CD14-positive monocyte (primary cell): ENCODE data around the gene CD6. TPM values are rescaled to one million over a fixed set of nuclear protein-coding genes. Genes with fewer than 3 reads are reported as not detected.

Experiments used
- DNase-seq, 3 donors: peaks; one replicate each; pipeline ENCODE4 v3.0.0-alpha.2; 2011 to 2022
- H2AFZ ChIP-seq: 2 replicates; pipeline ENCODE4 v1.6.0; 2012; ENCODE audit warnings: mild to moderate bottlenecking, low read depth, low read length, inconsistent platforms; ENCODE audit not compliant: insufficient read depth, poor library complexity, severe bottlenecking
- H3K27ac ChIP-seq, 2 donors: 1 replicate in 1 of 2; 2 replicates in 1 of 2; pipeline ENCODE4 v1.5.1; 2012 to 2013; ENCODE audit warnings: low read length in 2 of 2, control low read depth in 1 of 2, inconsistent platforms in 1 of 2, low read depth in 1 of 2, mild to moderate bottlenecking in 1 of 2
- H3K27me3 ChIP-seq, 2 donors: one replicate each; pipeline versions ENCODE4 v1.6.0 to v1.6.1; 2011 to 2013; ENCODE audit warnings: low read length in 2 of 2; ENCODE audit not compliant: control insufficient read depth in 2 of 2, insufficient read depth in 2 of 2
- H3K36me3 ChIP-seq, 2 donors: replicated peaks in 1 of 2; 1 replicate in 1 of 2; 2 replicates in 1 of 2; pipeline versions ENCODE4 v1.5.1 to v1.6.1; 2012 to 2013; ENCODE audit warnings: low read length in 2 of 2, control low read depth in 1 of 2, inconsistent platforms in 1 of 2, mild to moderate bottlenecking in 1 of 2; ENCODE audit not compliant: insufficient read depth in 2 of 2, control insufficient read depth in 1 of 2
- H3K4me1 ChIP-seq, 2 donors: 1 replicate in 1 of 2; 2 replicates in 1 of 2; pipeline versions ENCODE4 v1.5.1 to v1.6.1; 2012 to 2013; ENCODE audit warnings: low read length in 2 of 2, control low read depth in 1 of 2, inconsistent platforms in 1 of 2, mild to moderate bottlenecking in 1 of 2, moderate library complexity in 1 of 2; ENCODE audit not compliant: insufficient read depth in 2 of 2, control insufficient read depth in 1 of 2
- H3K4me2 ChIP-seq: replicated peaks from 2 replicates; pipeline ENCODE3; 2012; ENCODE audit warnings: low read length, moderate library complexity, mild to moderate bottlenecking; ENCODE audit not compliant: poor library complexity, severe bottlenecking; ENCODE audit errors: extremely low read depth
- H3K4me3 ChIP-seq, 3 experiments: fragments of 200-600 bp in 1 of 3; sonication (generic) in 1 of 3; replicated peaks in 1 of 3; 1 replicate in 2 of 3; 2 replicates in 1 of 3; pipeline ENCODE4 v1.5.1; 2011 to 2013; ENCODE audit warnings: low read length in 3 of 3, mild to moderate bottlenecking in 3 of 3, control low read depth in 2 of 3, low read depth in 2 of 3, inconsistent platforms in 1 of 3, moderate library complexity in 1 of 3
- H3K79me2 ChIP-seq: 2 replicates; pipeline ENCODE4 v1.6.0; 2012; ENCODE audit warnings: mild to moderate bottlenecking, control low read depth, inconsistent platforms, low read length, moderate library complexity; ENCODE audit not compliant: insufficient read depth
- H3K9ac ChIP-seq: 2 replicates; pipeline ENCODE4 v1.6.0; 2017; ENCODE audit warnings: low read length, mild to moderate bottlenecking; ENCODE audit not compliant: insufficient read depth, poor library complexity, severe bottlenecking
- H3K9me3 ChIP-seq, 2 donors: replicated peaks in 1 of 2; 1 replicate in 1 of 2; 2 replicates in 1 of 2; pipeline versions ENCODE4 v1.5.1 to v1.6.1; 2012 to 2013; ENCODE audit warnings: low read length in 2 of 2, control low read depth in 1 of 2; ENCODE audit not compliant: control insufficient read depth in 1 of 2, insufficient read depth in 1 of 2
- H4K20me1 ChIP-seq: 2 replicates; pipeline ENCODE4 v1.6.0; 2012; ENCODE audit warnings: mild to moderate bottlenecking, low read length, control low read depth, moderate library complexity; ENCODE audit not compliant: insufficient read depth
- H3K27ac Mint-ChIP-seq, 7 donors: one replicate each; pipeline ENCODE4 v1.8.0; 2020; ENCODE audit warnings: mild to moderate bottlenecking in 7 of 7, mixed read lengths in 7 of 7, moderate library complexity in 6 of 7, inconsistent platforms in 2 of 7
- H3K27me3 Mint-ChIP-seq, 3 donors: one replicate each; pipeline ENCODE4 v1.8.0; 2021 to 2022; ENCODE audit warnings: low read depth in 3 of 3, mild to moderate bottlenecking in 3 of 3, mixed read lengths in 3 of 3, moderate library complexity in 3 of 3, inconsistent platforms in 1 of 3
- H3K36me3 Mint-ChIP-seq, 2 donors: one replicate each; pipeline ENCODE4 v1.8.0; 2020; ENCODE audit warnings: mixed read lengths in 2 of 2, inconsistent platforms in 1 of 2, mild to moderate bottlenecking in 1 of 2
- H3K4me1 Mint-ChIP-seq: one replicate; pipeline ENCODE4 v1.8.0; 2020; ENCODE audit warnings: mild to moderate bottlenecking, mixed read lengths
- H3K4me3 Mint-ChIP-seq, 2 donors: one replicate each; pipeline ENCODE4 v1.8.0; 2020; ENCODE audit warnings: mild to moderate bottlenecking in 2 of 2, mixed read lengths in 2 of 2, moderate library complexity in 1 of 2
- H3K9me3 Mint-ChIP-seq, 7 donors: one replicate each; pipeline ENCODE4 v1.8.0; 2020 to 2022; ENCODE audit warnings: mixed read lengths in 7 of 7, mild to moderate bottlenecking in 6 of 7, moderate library complexity in 6 of 7, inconsistent platforms in 2 of 7
- CTCF ChIP-seq: fragments of 200-600 bp; IDR thresholded peaks from one replicate; pipeline ENCODE4 v1.8.0; 2022; ENCODE audit warnings: antibody characterized with exemption, mild to moderate bottlenecking
- WGBS: methylation state at CpG from one replicate; pipeline ENCODE4 v1.1.5; 2013; ENCODE audit warnings: missing lambda C conversion rate; ENCODE audit not compliant: insufficient coverage; 5-methylcytosine and 5-hydroxymethylcytosine counted together
- intact Hi-C, 2 donors: fragments of 100-400 bp; cut with micrococcal nuclease; formaldehyde crosslinking; loops; one replicate each; pipeline versions ENCODE4 v1.15.0 to v1.15.1; 2023
- polyA plus RNA-seq, 3 donors: library from polyadenylated mRNA; depleted of rRNA in 1 of 3; unstranded in 2 of 3; stranded (reverse) in 1 of 3; fragments of 300-500 nt in 2 of 3; fragments of >200 nt in 1 of 3; fragmentation: Illumina TruSeq in 2 of 3; gene quantifications; 1 replicate in 2 of 3; 2 replicates in 1 of 3; pipeline ENCODE4 v1.2.3, GENCODE V29; 2012 to 2021

Gene CD6
- polyA plus RNA-seq, 3 donors = 0.09 to 0.39 (median 0.39) TPM

- Mint-ChIP-seq H3K4me3 (no peak overlapping the region), H3K4me1 (no peaks in the 10 kb centered on the region), H3K36me3 (no peaks in the 10 kb centered on the region), H3K9me3 (no peaks in the 10 kb centered on the region), H3K27me3 (peaks cover 5 to 8% (median 6%) of the 10 kb centered on the region in 3 donors), H3K27ac (no peak overlapping the region)
- Histone ChIP-seq H4K20me1 (no peaks in the 10 kb centered on the region), H3K9me3 (no peaks in the 10 kb centered on the region), H3K4me3 (no peak overlapping the region), H2AFZ (no peak overlapping the region), H3K4me2 (no peak overlapping the region), H3K79me2 (no peaks in the 10 kb centered on the region), H3K4me1 (no peaks in the 10 kb centered on the region), H3K36me3 (no peaks in the 10 kb centered on the region), H3K9ac (no peak overlapping the region), H3K27ac (no peak overlapping the region), H3K27me3 (no peaks in the 10 kb centered on the region)
- intact Hi-C loops = no loop called here
- no peak for TF ChIP-seq CTCF
- DNase-seq = no peak
Observed at GRCh38 chr11:60977836-60978235, 6.4 kb downstream of the CD6 start.

- Mint-ChIP-seq H3K36me3 (no peaks in the 10 kb centered on the region), H3K9me3 (no peaks in the 10 kb centered on the region), H3K4me1 (no peaks in the 10 kb centered on the region), H3K4me3 (no peak overlapping the region), H3K27me3 (peaks cover 4 to 7% (median 6%) of the 10 kb centered on the region in 3 donors), H3K27ac (no peak overlapping the region)
- Histone ChIP-seq H3K9ac (no peak overlapping the region), H3K27ac (no peak overlapping the region), H3K4me1 (no peaks in the 10 kb centered on the region), H3K36me3 (no peaks in the 10 kb centered on the region), H3K27me3 (no peaks in the 10 kb centered on the region), H3K4me3 (no peak overlapping the region), H3K4me2 (no peak overlapping the region), H3K79me2 (no peaks in the 10 kb centered on the region), H2AFZ (no peak overlapping the region), H3K9me3 (no peaks in the 10 kb centered on the region), H4K20me1 (no peaks in the 10 kb centered on the region)
- TF ChIP-seq CTCF = no peak
- DNase-seq = no peak
- WGBS = 87% methylated on average over 5 of the region's 10 CpGs
- intact Hi-C loops = no loop called here
Observed at GRCh38 chr11:60978546-60979380, 7.3 kb downstream of the CD6 start.
